Transverse colon (tissue), 4 donors: Measurements from ENCODE around the gene TCF23. TPM values are rescaled to one million over a fixed set of nuclear protein-coding genes. Genes with fewer than 3 reads are reported as not detected.

Source experiments
- DNase-seq: peaks from one replicate; pipeline ENCODE4 v3.0.0-alpha.2; 2019
- H3K27ac ChIP-seq, 4 donors: fragments of 200-600 bp; sonication (generic); 2 replicates each; pipeline ENCODE4 v1.5.1; 2016 to 2018; ENCODE audit warnings: inconsistent platforms in 4 of 4
- H3K27me3 ChIP-seq: fragments of 200-600 bp; sonication (generic); 2 replicates; pipeline ENCODE4 v1.5.1; 2017; ENCODE audit warnings: inconsistent platforms
- H3K36me3 ChIP-seq, 4 donors: fragments of 200-600 bp; sonication (generic); 2 replicates each; pipeline ENCODE4 v1.5.1; 2017 to 2019; ENCODE audit warnings: inconsistent platforms in 4 of 4
- H3K4me1 ChIP-seq, 4 donors: fragments of 200-600 bp; sonication (generic); 2 replicates each; pipeline ENCODE4 v1.5.1; 2017 to 2020; ENCODE audit warnings: inconsistent platforms in 4 of 4
- H3K4me3 ChIP-seq, 4 donors: fragments of 200-600 bp; sonication (generic); 1 replicate in 1 of 4; 2 replicates in 3 of 4; pipeline versions ENCODE4 v1.5.1 to v1.6.1; 2017 to 2019; ENCODE audit warnings: inconsistent platforms in 4 of 4
- H3K9me3 ChIP-seq, 2 donors: fragments of 200-600 bp; sonication (generic); 2 replicates each; pipeline ENCODE4 v1.5.1; 2017 to 2019; ENCODE audit warnings: inconsistent platforms in 2 of 2
- CTCF ChIP-seq, 5 experiments: fragments of 200-600 bp in 3 of 5; fragments of 450-650 bp in 2 of 5; sonication (generic) in 3 of 5; IDR thresholded peaks; 1 replicate in 2 of 5; 2 replicates in 3 of 5; pipeline ENCODE4 v1.5.1; 2016 to 2017; ENCODE audit warnings: antibody characterized with exemption in 5 of 5, inconsistent platforms in 3 of 5, mild to moderate bottlenecking in 2 of 5, moderate library complexity in 1 of 5
- EP300 ChIP-seq: sonication (generic); formaldehyde crosslinking; IDR thresholded peaks from one replicate; pipeline ENCODE4 v1.6.1; 2017; ENCODE audit warnings: antibody characterized with exemption, low read depth
- POLR2A ChIP-seq: fragments of 450-650 bp; IDR thresholded peaks from one replicate; pipeline ENCODE4 v1.6.1; 2016; ENCODE audit warnings: antibody characterized with exemption, mild to moderate bottlenecking, moderate library complexity
- POLR2AphosphoS5 ChIP-seq, 3 donors: sonication (generic); formaldehyde crosslinking; IDR thresholded peaks; one replicate each; pipeline ENCODE4 v1.6.1; 2016; ENCODE audit warnings: antibody characterized with exemption in 3 of 3
- WGBS, 2 donors: methylation state at CpG; one replicate each; pipeline ENCODE4 v1.1.5; 2018; ENCODE audit warnings: low coverage in 1 of 2; 5-methylcytosine and 5-hydroxymethylcytosine counted together
- in situ Hi-C, 4 donors: fragments of 200-750 bp; cut with MboI; loops; one replicate each; pipeline versions ENCODE4 v1.15.0 to v1.15.1; 2017; ENCODE audit warnings: low sequenced_read_pairs in 3 of 4, low pct_ligation_motif_present in 1 of 4, low pct_unique_long_range_greater_than_20kb in 1 of 4
- intact Hi-C: fragments of 100-400 bp; cut with DNase I; formaldehyde crosslinking; loops from one replicate; pipeline ENCODE4 v1.15.1; 2023; ENCODE audit warnings: low total_unique reads
- total RNA-seq, 4 donors: library from RNA; depleted of rRNA; stranded (reverse); fragments of >200 nt; gene quantifications; one replicate each; pipeline ENCODE4 v1.1.0, GENCODE V29; 2016

TCF23 gene
- total RNA-seq, 4 donors from 2014 or later = not detected

- intact Hi-C loops (loop anchor here (10.0 kb wide), 1 partner anchor 77 kb away; the partner anchor contains the start of genes ATRAID, CAD and SLC5A6), in situ Hi-C loops (no loop called here)
- no peaks in the 10 kb centered on the region for H3K9me3 ChIP-seq
- no peak overlapping the region for H3K27ac ChIP-seq
- no peaks in the 10 kb centered on the region for H3K36me3 ChIP-seq
- H3K27me3 ChIP-seq = no peaks in the 10 kb centered on the region
- no peak for DNase-seq
- WGBS, 2 donors = 66 to 84% methylated on average over 4 to 7 of the region's 7 CpGs
- H3K4me3 ChIP-seq = no peak overlapping the region
- H3K4me1 ChIP-seq = peaks cover 6 to 12% (median 7%) of the 10 kb centered on the region in 4 donors
- TF ChIP-seq EP300 = no peak
- no peak for TF ChIP-seq CTCF (IDR thresholded peaks at IDR 0.05)
- TF ChIP-seq POLR2A = no peak
- TF ChIP-seq POLR2AphosphoS5 (IDR thresholded peaks at IDR 0.05) = no peak
Measured at GRCh38 chr2:27138111-27138510, 10.7 kb upstream of the TCF23 start.

GRCh38 chr2:27139310-27139709 is 9.5 kb upstream of the TCF23 start, which contains the start of gene PRR30:
PRR30 (minus strand) TSS chr2:27139410; CDS start chr2:27138329, 1,081 bp downstream.
- Histone ChIP-seq H3K27me3 (no peaks in the 10 kb centered on the region), H3K4me1 (peaks cover 0 to 4% (median 0%) of the 10 kb centered on the region in 4 donors), H3K9me3 (no peaks in the 10 kb centered on the region), H3K36me3 (no peaks in the 10 kb centered on the region), H3K27ac (no peak within 1 kb of the TSS), H3K4me3 (no peak within 1 kb of the TSS)
- intact Hi-C loops (loop anchor here (10.0 kb wide), 1 partner anchor 75 kb away; the partner anchor contains the start of genes ATRAID, CAD and SLC5A6), in situ Hi-C loops (no loop called here)
- no peak for DNase-seq
- 71% methylated on average over 4 of the region's 4 CpGs; no CpG with 5 or more reads in 1 of the 2 donors for WGBS, 2 donors
- no peak for TF ChIP-seq POLR2A
- TF ChIP-seq CTCF (IDR thresholded peaks at IDR 0.05) = no peak
- TF ChIP-seq EP300 = no peak
- TF ChIP-seq POLR2AphosphoS5 (IDR thresholded peaks at IDR 0.05) = no peak

GRCh38 chr2:27143285-27143684 is 5.5 kb upstream of the TCF23 start:
- H3K4me3 ChIP-seq = no peak overlapping the region
- H3K4me1 ChIP-seq = no peaks in the 10 kb centered on the region
- in situ Hi-C loops (no loop called here), intact Hi-C loops (no loop called here)
- H3K9me3 ChIP-seq = no peaks in the 10 kb centered on the region
- no peak for TF ChIP-seq CTCF (IDR thresholded peaks at IDR 0.05)
- no peak for TF ChIP-seq EP300
- no peak for TF ChIP-seq POLR2AphosphoS5 (IDR thresholded peaks at IDR 0.05)
- TF ChIP-seq POLR2A = no peak
- no peaks in the 10 kb centered on the region for H3K36me3 ChIP-seq
- no peaks in the 10 kb centered on the region for H3K27me3 ChIP-seq
- 81% methylated on average over 1 of the region's 1 CpG; no CpG with 5 or more reads in 1 of the 2 donors for WGBS, 2 donors
- no peak for DNase-seq
- no peak overlapping the region for H3K27ac ChIP-seq

DNA sequence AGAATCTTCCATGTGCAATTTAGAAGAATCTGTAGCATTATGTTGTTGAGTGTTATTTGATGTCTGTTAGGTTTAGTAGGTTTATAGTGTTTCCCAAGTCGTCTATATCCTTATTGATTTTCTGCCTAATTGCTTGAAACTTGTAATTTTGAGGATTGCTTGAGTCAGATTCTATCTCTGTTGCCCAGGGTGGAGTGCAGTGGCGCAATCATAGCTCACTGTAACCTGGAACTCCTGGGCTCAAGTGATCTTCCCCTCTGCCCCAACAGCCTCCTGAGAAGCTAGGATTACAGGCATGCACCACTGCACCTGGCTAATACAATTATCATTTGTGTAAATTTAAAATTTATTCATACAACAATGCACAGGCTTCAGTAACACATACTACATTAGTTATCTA is 3.1 kb upstream of the TCF23 start:
- H3K27ac ChIP-seq = no peak overlapping the region

More for the DNA sequence above, 3.1 kb upstream of the TCF23 start:
- DNase-seq = no peak
- in situ Hi-C loops (no loop called here), intact Hi-C loops (no loop called here)
- Histone ChIP-seq H3K9me3 (no peaks in the 10 kb centered on the region), H3K4me3 (no peak overlapping the region), H3K4me1 (no peaks in the 10 kb centered on the region), H3K27me3 (no peaks in the 10 kb centered on the region), H3K36me3 (no peaks in the 10 kb centered on the region)
- WGBS, 2 donors = 40 to 70% methylated on average over 1 to 2 of the region's 2 CpGs
- TF ChIP-seq EP300 (no peak), CTCF (IDR thresholded peaks at IDR 0.05) (no peak), POLR2A (no peak), POLR2AphosphoS5 (IDR thresholded peaks at IDR 0.05) (no peak)
